ENCODE data around the gene CIAO2A. TPM values are rescaled to one million over a fixed set of nuclear protein-coding genes. Genes with fewer than 3 reads are reported as not detected.
"Not testable (repeated sequence)": the region's sequence is repeated elsewhere in the genome, so short reads cannot be mapped to it uniquely, and the experiment has no call there.

The CIAO2A gene
- total RNA-seq, 1 donor from 2014 or later: 33.8 TPM

DNA sequence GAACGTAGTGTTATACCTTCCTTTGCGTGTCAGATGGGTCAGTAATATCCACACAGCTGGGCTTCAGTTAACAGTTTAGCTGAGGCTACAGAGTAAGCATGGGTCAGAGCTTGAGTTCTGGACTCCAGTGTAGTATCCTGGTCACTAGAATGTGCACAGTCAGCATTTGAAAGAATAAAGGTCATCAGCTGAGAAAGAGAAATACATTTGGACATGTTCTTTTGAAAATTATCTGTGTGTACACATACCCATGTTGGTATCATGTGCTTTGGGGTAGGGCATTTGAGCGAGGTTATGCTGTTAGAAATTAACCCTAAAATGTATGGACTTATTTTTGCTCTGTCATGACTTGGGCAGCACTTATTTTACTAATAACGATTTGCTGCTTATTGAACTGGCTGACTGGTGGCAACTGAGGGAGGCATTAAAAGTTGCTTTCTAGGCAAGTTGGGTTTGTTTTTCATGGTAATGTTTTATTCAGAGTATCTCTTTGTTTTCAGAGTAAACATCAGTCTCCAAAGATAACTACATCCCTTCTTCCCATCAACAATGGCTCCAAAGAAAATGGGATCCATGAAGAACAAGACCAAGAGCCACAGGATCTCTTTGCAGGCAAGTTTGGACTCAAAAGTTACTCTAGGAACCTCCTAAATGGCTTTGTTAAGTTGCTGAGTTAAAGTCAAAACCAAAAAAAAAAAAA, 18.6 kb upstream of the CIAO2A start:
- H3K27ac Mint-ChIP-seq (ENCODE audit: unreplicated experiment): peak overlapping the region; percentile 38
- DNase-seq (ENCODE audit: extremely low spot score, unreplicated experiment): no peak
- TF ChIP-seq, protein P1, sequence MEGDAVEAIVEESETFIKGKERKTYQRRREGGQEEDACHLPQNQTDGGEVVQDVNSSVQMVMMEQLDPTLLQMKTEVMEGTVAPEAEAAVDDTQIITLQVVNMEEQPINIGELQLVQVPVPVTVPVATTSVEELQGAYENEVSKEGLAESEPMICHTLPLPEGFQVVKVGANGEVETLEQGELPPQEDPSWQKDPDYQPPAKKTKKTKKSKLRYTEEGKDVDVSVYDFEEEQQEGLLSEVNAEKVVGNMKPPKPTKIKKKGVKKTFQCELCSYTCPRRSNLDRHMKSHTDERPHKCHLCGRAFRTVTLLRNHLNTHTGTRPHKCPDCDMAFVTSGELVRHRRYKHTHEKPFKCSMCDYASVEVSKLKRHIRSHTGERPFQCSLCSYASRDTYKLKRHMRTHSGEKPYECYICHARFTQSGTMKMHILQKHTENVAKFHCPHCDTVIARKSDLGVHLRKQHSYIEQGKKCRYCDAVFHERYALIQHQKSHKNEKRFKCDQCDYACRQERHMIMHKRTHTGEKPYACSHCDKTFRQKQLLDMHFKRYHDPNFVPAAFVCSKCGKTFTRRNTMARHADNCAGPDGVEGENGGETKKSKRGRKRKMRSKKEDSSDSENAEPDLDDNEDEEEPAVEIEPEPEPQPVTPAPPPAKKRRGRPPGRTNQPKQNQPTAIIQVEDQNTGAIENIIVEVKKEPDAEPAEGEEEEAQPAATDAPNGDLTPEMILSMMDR (IDR thresholded peaks at IDR 0.05): no peak
- H3K36me3 Mint-ChIP-seq (ENCODE audit: unreplicated experiment): peaks cover 27% of the 10 kb centered on the region
- H3K4me1 Mint-ChIP-seq (ENCODE audit: unreplicated experiment): peaks cover 20% of the 10 kb centered on the region
- H3K9me3 Mint-ChIP-seq (ENCODE audit: unreplicated experiment): no peaks in the 10 kb centered on the region
- no peaks in the 10 kb centered on the region for H3K27me3 Mint-ChIP-seq (ENCODE audit: unreplicated experiment)
- no peak overlapping the region for H3K4me3 Mint-ChIP-seq (ENCODE audit: unreplicated experiment)

DNA sequence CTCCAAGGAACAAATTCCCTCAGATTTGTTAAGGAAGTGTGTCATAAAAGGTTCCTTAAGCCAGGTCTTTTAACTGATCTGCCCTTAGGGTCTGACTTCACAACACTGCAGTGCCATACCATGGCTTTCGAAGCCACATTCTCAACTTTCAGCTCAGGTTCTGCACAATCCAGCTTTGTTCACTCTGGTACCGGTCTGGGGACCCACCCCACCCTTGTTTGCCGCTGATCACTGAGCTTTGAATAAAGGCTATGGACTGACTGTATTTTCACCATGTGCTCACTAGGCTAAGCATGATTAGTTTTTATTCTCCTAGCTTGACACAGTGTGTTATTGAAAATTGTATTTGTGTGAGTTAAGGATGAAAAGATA, 18.0 kb upstream of the CIAO2A start:
- TF ChIP-seq, protein P1 (IDR thresholded peaks at IDR 0.05): no peak
- peak overlapping the region; percentile 38 for H3K27ac Mint-ChIP-seq (ENCODE audit: unreplicated experiment)
- H3K4me1 Mint-ChIP-seq (ENCODE audit: unreplicated experiment): peaks cover 20% of the 10 kb centered on the region
- peaks cover 26% of the 10 kb centered on the region for H3K36me3 Mint-ChIP-seq (ENCODE audit: unreplicated experiment)
- no peak for DNase-seq (ENCODE audit: extremely low spot score, unreplicated experiment)
- no peaks in the 10 kb centered on the region for H3K27me3 Mint-ChIP-seq (ENCODE audit: unreplicated experiment)
- no peaks in the 10 kb centered on the region for H3K9me3 Mint-ChIP-seq (ENCODE audit: unreplicated experiment)
- H3K4me3 Mint-ChIP-seq (ENCODE audit: unreplicated experiment): no peak overlapping the region

DNA sequence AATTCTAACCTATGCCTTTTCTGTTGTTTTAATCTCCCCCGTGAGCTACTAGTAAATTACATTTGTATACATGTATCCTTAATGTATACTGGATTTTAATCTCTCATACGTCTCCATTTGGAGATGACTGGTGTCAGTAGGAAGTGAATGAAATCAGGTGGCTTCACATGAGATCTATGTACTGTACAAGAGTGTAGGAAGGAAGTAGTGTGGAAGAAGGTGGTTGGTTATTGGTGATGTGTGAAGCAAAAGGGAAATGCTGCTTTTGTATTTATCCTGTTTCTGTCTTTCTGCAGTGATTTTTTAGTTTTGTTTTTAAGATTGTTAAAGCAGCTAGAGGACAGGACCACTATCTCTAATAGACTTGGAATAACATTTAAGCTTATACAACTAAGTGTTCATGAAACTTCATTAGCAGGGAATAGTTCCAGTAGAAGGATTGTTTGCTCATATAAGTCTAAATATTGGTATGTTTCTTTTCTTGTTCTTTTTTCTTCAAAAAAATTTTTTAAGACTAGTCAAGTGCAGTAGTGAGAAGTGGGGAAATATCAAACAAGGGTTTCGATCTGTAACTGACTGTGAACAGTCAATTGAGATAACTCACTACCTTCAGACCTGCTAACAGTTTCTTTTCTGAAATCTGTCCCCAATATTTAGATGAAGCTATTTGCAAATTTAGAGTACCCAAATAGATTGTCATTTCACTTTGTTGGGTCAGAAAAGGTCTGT, 17.5 kb upstream of the CIAO2A start:
- no peak overlapping the region for H3K4me3 Mint-ChIP-seq (ENCODE audit: unreplicated experiment)
- no peak overlapping the region for H3K27ac Mint-ChIP-seq (ENCODE audit: unreplicated experiment)
- DNase-seq (ENCODE audit: extremely low spot score, unreplicated experiment): no peak
- peaks cover 20% of the 10 kb centered on the region for H3K4me1 Mint-ChIP-seq (ENCODE audit: unreplicated experiment)
- H3K9me3 Mint-ChIP-seq (ENCODE audit: unreplicated experiment): no peaks in the 10 kb centered on the region
- H3K36me3 Mint-ChIP-seq (ENCODE audit: unreplicated experiment): peaks cover 24% of the 10 kb centered on the region
- TF ChIP-seq, protein P1 (IDR thresholded peaks at IDR 0.05): no peak
- H3K27me3 Mint-ChIP-seq (ENCODE audit: unreplicated experiment): no peaks in the 10 kb centered on the region

DNA sequence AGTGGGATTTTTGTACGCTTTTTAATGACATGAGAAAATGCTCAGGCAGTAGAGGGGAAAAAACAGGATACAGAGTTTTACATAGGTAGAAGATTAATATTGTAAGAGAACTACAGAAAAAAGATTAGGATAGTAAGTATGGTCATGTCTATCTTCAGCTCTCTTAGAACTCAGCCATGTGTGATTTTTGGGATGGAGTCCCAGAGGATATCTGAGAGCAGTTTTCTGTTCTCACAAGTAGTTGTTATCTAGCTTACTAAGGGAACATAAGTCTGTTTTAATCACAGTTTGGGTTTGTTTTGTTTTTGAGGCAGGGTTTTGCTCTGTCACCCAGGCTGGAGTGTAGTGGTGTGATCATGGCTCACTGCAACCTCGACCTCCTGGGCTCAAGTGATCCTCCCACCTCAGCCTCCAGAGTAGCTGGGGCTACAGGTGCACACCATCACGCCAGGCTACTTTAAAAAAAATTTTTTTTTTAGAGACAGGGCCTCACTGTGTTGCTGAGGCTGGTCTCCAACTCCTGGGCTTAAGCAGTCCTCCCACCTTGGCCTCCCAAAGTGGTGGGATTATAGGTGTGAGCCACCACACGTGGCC, 16.6 kb upstream of the CIAO2A start:
- not testable (repeated sequence) for H3K4me3 Mint-ChIP-seq (ENCODE audit: unreplicated experiment); H3K9me3 Mint-ChIP-seq (ENCODE audit: unreplicated experiment); DNase-seq (ENCODE audit: extremely low spot score, unreplicated experiment); H3K27ac Mint-ChIP-seq (ENCODE audit: unreplicated experiment); H3K27me3 Mint-ChIP-seq (ENCODE audit: unreplicated experiment)
- H3K4me1 Mint-ChIP-seq (ENCODE audit: unreplicated experiment): peaks cover 20% of the 10 kb centered on the region
- peaks cover 24% of the 10 kb centered on the region for H3K36me3 Mint-ChIP-seq (ENCODE audit: unreplicated experiment)

DNA sequence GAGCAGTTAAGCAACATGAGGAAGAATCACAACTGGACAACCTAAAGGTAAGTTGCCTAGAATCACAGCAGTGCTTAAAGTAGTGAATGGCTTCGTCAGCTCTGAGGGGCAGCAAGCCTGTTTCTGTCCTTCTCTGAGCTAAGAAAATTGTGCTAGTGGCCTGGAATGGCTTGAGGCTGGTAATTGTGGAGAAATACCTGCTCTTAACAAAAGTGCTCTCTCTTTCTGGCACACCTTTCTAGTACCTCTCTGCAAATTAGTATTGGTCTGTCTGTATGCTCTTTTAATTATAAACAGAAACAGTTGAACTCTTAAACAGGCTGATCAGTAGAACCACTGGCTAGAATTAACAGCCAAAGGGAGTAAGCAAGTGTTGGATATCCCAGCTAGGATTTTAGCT, 13.7 kb upstream of the CIAO2A start:
- H3K27ac Mint-ChIP-seq (ENCODE audit: unreplicated experiment): no peak overlapping the region
- peaks cover 5% of the 10 kb centered on the region for H3K36me3 Mint-ChIP-seq (ENCODE audit: unreplicated experiment)
- H3K27me3 Mint-ChIP-seq (ENCODE audit: unreplicated experiment): no peaks in the 10 kb centered on the region
- H3K9me3 Mint-ChIP-seq (ENCODE audit: unreplicated experiment): no peaks in the 10 kb centered on the region
- TF ChIP-seq, protein P1 (IDR thresholded peaks at IDR 0.05): no peak
- no peak for DNase-seq (ENCODE audit: extremely low spot score, unreplicated experiment)
- no peak overlapping the region for H3K4me3 Mint-ChIP-seq (ENCODE audit: unreplicated experiment)
- peaks cover 16% of the 10 kb centered on the region for H3K4me1 Mint-ChIP-seq (ENCODE audit: unreplicated experiment)

Data from osteocyte (in vitro differentiated cells).